Activated CD8-positive, alpha-beta memory T cell treated with anti-CD3 and anti-CD28 coated beads for 36 hours (primary cell): ENCODE results near the gene ANAPC1. TPM values are rescaled to one million over a fixed set of nuclear protein-coding genes. Genes with fewer than 3 reads are reported as not detected.
"Not testable (repeated sequence)": the region's sequence is repeated elsewhere in the genome, so short reads cannot be mapped to it uniquely, and the experiment has no call there.

Experiments
- CTCF ChIA-PET: fragments of 350-600 bp; sonication (Branson Sonifier 250); formaldehyde crosslinking; loops from one replicate; lab custom pipeline; 2021; ENCODE audit warnings: antibody characterized with exemption; lab: Charles Lee
- POLR2A ChIA-PET: fragments of 350-600 bp; sonication (Branson Sonifier 250); formaldehyde crosslinking; loops from one replicate; lab custom pipeline; 2021; ENCODE audit warnings: antibody characterized with exemption; lab: Charles Lee
- total RNA-seq, 2 experiments: library from RNA; stranded (reverse); gene quantifications; one replicate each; pipeline ENCODE4 v1.2.3, GENCODE V29; 2021

ANAPC1 gene
- total RNA-seq, 2 experiments from 2014 or later = 137 to 146 TPM

DNA sequence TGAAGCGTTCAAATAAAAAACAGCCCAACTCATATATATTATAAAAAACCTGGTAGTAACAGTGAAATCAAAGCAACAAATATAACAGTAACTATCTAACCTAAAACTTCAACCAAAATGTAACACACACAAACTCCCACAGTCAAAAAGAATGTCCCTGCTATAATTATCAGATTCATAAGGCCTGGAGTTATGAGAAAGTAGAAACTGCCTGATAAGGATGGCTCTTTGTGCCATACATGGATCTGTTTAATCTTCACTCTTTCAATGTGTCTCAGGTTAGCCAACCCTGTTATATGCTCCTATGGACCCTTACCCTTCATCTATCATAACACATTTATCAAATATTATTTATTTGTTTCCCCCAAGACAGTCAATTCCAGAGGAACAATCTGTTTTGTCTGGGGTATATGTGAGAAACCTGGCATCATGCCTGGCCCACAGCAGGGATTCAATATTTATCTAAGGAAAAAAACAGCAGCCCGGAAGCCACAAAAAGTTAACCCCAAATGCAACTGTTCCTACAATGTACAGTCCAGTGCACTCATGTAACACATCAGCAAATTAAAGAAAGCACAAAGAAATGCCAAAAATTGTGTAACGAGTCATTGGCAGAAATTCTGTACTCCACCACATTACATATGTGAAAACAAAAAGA, 44.2 kb downstream of the ANAPC1 start:
- POLR2A ChIA-PET, CTCF ChIA-PET: not testable (repeated sequence)

DNA sequence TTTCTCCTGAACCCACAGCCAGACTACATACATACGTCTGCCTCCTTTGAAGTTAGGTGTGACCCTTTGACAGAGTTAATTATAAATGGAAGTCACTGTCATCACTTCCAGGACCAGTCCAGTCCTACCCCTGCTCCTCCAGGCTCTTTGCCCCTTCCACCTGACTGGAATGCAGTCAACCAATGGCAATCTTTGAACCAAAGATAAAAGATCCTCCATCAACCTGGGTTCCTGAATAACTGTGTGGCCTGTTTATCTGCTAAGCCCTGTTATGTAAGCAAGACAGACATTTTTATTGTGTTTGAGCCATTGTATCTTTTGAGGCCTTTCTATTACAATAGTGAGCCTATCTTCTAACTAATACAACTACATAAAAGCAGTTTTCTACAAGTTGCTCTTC, 45.0 kb downstream of the ANAPC1 start:
- POLR2A ChIA-PET, CTCF ChIA-PET: not testable (repeated sequence)

DNA sequence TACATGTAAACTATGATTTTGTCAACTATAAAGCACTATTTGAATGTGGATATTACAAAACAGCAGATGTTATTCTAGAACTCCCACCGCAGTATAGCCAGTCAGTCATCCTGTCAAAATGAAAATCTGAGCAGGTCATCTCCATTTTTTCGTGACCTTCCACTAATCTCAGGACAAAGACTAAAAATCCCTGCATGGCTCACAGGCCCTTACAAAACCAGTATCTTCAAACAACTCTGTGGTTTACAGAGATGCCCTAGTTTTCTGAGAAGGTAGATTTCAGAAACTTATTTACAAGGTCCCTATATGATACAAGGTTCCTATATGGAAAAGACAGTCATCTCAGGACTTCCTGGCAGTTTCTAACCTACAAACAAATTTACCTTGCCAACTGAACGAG, 49.8 kb downstream of the ANAPC1 start:
- CTCF ChIA-PET, POLR2A ChIA-PET: not testable (repeated sequence)

DNA sequence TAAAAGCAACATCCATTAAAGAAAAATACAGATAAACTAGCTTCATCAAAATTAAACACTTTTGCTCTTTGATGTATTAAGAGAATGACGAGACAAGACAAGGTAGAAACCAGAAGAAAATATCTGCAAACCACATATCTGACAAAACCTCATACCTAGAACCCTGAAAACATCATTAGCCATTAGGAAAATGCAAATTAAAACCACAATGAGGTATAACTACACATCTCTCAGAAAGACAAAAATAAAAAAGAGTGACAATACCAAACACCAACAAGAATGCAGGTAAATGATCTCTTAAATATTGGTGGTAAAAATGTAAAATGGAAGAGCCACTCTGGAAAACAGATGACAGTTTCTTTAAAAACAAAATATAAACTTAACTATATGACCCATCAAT, 53.5 kb downstream of the ANAPC1 start:
- CTCF ChIA-PET, POLR2A ChIA-PET: not testable (repeated sequence)

- POLR2A ChIA-PET, CTCF ChIA-PET: not testable (repeated sequence)
Observed at GRCh38 chr2:111828217-111828766, 55.7 kb downstream of the ANAPC1 start.

- POLR2A ChIA-PET, CTCF ChIA-PET: not testable (repeated sequence)
Observed at GRCh38 chr2:111812970-111813622, 70.9 kb downstream of the ANAPC1 start.

DNA sequence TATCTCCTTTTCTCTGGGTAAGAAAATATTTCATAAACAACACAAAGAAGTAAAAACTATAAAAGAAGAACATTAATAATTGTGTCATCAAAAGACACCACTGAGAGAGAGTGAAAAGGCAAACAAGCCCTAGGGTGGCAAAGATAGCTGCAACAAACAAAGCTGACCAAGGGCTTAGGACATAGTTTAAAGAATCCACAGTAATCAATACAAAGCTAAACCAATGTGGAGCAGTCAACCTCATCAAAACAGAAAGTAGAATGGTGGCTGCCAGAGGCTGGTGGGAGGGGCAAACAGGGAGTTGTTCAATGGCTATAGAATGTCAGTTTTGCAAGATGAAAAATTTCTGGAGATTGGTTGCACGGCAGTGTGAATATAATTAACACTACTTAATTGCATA, 93.4 kb downstream of the ANAPC1 start:
- CTCF ChIA-PET, POLR2A ChIA-PET: not testable (repeated sequence)

- CTCF ChIA-PET, POLR2A ChIA-PET: not testable (repeated sequence)
Observed at GRCh38 chr2:111784081-111784480, 99.9 kb downstream of the ANAPC1 start.

GRCh38 chr2:111782195-111782594, 101.8 kb downstream of the ANAPC1 start:
- CTCF ChIA-PET, POLR2A ChIA-PET: not testable (repeated sequence)

- POLR2A ChIA-PET, CTCF ChIA-PET: not testable (repeated sequence)
Observed at GRCh38 chr2:111781443-111782094, 102.4 kb downstream of the ANAPC1 start.

- POLR2A ChIA-PET, CTCF ChIA-PET: not testable (repeated sequence)
Observed at GRCh38 chr2:111777155-111777554, 106.8 kb downstream of the ANAPC1 start.

DNA sequence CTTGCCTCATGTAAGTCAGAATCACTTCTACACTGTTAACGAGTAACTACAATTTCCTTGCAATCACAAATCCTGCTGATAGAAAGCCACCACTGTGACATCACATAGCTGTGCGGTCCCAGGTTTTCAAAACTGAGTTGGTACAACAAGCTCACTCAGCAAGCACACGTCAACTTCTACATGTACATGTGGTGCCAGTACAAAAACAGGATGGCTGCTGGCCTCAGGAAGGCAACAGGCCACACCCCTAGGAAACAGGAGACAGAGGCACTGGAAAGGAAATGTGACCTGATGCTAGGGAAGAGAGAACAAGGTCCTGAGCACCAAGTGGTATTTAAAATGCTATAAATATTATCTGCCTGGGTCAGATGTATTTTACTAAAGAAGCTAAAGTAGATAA, 107.7 kb downstream of the ANAPC1 start:
- POLR2A ChIA-PET = not testable (repeated sequence)

DNA sequence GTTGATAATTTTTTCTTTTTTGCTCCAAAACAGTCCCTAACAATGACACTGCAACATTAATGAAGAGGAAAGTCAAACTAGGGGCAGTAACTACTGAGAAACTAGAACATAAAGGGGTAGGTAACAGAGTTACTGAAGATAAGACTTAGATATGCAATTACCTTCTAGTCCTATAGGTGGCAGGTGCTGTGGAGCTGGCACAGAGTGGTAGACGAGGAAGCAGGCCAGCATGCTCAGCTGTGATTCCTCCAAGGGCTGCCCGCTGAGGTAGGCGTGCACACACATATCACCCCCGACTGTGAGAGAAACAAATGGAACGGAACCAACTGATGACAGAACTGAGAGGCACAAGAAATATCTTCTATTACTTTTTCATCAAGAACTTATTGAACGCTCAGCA, 111.8 kb downstream of the ANAPC1 start:
- CTCF ChIA-PET, POLR2A ChIA-PET: not testable (repeated sequence)

More for the DNA sequence above, 107.7 kb downstream of the ANAPC1 start:
- CTCF ChIA-PET = not testable (repeated sequence)

GRCh38 chr2:111770916-111771658, 112.9 kb downstream of the ANAPC1 start:
- POLR2A ChIA-PET, CTCF ChIA-PET: not testable (repeated sequence)

- POLR2A ChIA-PET, CTCF ChIA-PET: not testable (repeated sequence)
Observed at GRCh38 chr2:111768266-111769190, 115.5 kb downstream of the ANAPC1 start.

DNA sequence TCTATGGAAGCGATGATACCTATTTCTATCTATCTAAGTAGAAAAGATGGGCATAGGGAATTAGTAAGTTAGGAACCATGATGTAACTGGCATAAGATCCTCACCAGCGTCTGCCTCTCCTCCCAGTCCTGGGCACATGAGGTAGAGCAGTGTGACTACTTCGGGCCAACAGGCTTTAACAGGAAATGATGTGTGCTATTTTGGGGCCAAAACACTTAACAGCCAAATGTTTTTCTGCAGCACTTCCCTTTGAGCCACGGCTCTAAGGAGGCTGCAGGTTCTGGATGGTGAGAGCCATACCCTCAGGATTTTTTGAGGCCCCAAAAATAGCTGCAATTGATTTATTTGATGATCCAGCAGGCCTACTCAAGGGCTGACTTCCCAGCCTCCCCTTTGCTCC, 116.9 kb downstream of the ANAPC1 start:
- POLR2A ChIA-PET, CTCF ChIA-PET: not testable (repeated sequence)

DNA sequence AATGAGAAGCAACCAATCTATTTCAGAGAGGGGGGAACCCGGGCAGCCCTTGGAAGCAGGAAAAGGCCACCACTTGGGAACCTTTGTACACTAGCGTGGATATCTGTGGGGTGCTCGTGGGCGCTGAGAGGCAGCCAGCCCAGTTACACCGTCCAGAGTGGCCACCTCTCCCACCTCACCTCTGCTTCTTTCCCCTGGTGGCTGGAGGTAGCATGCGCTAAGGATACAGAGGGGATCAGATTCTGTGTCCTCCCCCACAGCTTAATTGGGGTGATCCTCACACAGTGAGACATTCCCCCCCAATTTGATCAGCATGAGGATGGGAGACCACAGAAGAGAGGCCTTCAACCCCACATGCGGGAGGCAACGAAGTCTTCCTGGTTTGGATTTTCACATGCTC, 117.7 kb downstream of the ANAPC1 start:
- CTCF ChIA-PET, POLR2A ChIA-PET: not testable (repeated sequence)

DNA sequence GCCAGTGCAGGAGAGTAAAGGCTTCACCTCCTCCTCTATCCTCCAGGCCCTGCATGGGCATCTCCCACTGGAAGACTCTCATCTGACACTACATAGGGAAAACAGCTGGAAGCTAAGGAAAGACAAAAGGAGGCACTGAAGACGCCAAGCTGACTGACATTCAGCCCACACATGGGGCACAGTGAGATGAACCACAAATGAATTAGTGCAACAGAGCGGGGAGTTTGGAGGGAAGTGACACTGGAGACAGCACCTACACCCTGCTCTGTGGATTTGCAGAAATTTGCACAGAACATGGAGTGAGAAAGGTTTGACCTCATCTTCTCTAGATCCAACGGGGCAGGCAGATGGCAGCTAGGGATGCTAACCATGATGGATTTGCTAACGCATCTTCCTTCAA, 119.8 kb downstream of the ANAPC1 start:
- POLR2A ChIA-PET, CTCF ChIA-PET: not testable (repeated sequence)
